GM12892 (cell line): ENCODE data around the gene GALNT10.

Experiments used
- POLR2A ChIP-seq: IDR thresholded peaks from 2 replicates; pipeline ENCODE4 v1.6.1; 2011; ENCODE audit warnings: low read depth, low read length, control low read depth
- POLR2AphosphoS5 ChIP-seq: IDR thresholded peaks from 2 replicates; pipeline ENCODE4 v1.6.1; 2011; ENCODE audit warnings: low read depth, low read length, control low read depth
- TAF1 ChIP-seq: IDR thresholded peaks from 2 replicates; pipeline ENCODE4 v1.6.1; 2011; ENCODE audit warnings: low read depth, mild to moderate bottlenecking, control low read depth, low read length, borderline replicate concordance

DNA sequence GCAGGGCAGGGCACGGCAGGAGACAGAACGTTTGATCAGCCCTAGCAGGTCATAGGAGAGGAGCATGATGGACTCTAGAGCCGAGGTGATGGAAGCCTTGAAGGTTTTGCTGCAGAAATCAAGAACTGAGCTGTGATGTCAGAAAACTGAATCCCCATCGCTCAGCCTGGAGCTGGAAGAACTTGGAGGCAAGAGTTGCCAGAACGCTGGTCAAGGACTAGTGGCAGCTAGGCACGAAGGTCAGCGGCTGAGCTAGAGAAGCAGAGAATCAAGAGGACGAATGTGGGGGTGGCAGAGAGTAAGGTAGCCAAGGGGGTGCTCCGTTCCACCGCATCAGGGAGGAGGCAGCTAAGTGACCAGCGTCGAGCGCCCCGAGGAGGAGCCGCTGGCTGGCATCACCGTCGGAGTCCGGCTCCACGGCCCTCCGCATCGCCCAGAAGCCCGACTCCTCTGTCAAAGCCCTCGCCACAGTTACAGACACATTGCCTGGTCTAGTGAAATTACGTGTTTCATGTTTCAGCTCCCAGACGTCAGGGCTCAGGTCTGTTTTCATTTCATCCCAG, 1.2 kb upstream of the GALNT10 start:
- TF ChIP-seq POLR2A, result no peak
- no peak for TF ChIP-seq TAF1
- no peak for TF ChIP-seq POLR2AphosphoS5
